ENCODE measurements around the gene OLFM3.

OLFM3 gene

DNA sequence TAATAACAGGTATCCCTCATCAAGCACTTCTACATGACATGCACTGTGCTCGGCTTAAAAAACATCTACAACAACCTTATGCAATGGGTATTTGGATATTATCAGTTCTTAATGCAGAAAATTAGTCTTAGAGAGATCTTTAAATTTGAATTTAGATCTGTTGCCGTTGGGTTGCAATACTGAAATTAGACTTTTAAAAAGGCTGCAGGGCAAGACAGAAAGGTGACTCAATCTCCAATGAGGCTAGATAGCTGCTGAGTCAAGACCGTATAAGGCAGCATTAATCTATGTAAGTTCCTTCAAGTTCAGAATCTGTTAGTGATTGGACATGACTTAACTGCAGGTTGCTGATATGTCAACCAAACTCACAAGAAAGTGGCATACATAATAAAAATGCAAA is 37.3 kb downstream of the OLFM3 start:
- TF ChIP-seq, protein P1, sequence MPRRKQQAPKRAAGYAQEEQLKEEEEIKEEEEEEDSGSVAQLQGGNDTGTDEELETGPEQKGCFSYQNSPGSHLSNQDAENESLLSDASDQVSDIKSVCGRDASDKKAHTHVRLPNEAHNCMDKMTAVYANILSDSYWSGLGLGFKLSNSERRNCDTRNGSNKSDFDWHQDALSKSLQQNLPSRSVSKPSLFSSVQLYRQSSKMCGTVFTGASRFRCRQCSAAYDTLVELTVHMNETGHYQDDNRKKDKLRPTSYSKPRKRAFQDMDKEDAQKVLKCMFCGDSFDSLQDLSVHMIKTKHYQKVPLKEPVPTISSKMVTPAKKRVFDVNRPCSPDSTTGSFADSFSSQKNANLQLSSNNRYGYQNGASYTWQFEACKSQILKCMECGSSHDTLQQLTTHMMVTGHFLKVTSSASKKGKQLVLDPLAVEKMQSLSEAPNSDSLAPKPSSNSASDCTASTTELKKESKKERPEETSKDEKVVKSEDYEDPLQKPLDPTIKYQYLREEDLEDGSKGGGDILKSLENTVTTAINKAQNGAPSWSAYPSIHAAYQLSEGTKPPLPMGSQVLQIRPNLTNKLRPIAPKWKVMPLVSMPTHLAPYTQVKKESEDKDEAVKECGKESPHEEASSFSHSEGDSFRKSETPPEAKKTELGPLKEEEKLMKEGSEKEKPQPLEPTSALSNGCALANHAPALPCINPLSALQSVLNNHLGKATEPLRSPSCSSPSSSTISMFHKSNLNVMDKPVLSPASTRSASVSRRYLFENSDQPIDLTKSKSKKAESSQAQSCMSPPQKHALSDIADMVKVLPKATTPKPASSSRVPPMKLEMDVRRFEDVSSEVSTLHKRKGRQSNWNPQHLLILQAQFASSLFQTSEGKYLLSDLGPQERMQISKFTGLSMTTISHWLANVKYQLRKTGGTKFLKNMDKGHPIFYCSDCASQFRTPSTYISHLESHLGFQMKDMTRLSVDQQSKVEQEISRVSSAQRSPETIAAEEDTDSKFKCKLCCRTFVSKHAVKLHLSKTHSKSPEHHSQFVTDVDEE (CRISPR knock-in tag; IDR thresholded peaks at IDR 0.05): no peak
- TF ChIP-seq SNAI2 (CRISPR knock-in tag; IDR thresholded peaks at IDR 0.05) (no peak), ZC3H10 (CRISPR knock-in tag; IDR thresholded peaks at IDR 0.05) (no peak), ARNTL (CRISPR knock-in tag; IDR thresholded peaks at IDR 0.05; ENCODE audit: borderline replicate concordance, low read depth) (no peak), ZNF70 (CRISPR knock-in tag; IDR thresholded peaks at IDR 0.05) (no peak), OSR1 (CRISPR knock-in tag; IDR thresholded peaks at IDR 0.05) (no peak), ZNF565 (CRISPR knock-in tag; conservative IDR thresholded peaks at IDR 0.05; ENCODE audit: low read depth) (no peak), TCF4 (CRISPR knock-in tag; IDR thresholded peaks at IDR 0.05; ENCODE audit: borderline replicate concordance) (no peak), ZFP30 (CRISPR knock-in tag; IDR thresholded peaks at IDR 0.05) (no peak)
- TF ChIP-seq, protein P2, sequence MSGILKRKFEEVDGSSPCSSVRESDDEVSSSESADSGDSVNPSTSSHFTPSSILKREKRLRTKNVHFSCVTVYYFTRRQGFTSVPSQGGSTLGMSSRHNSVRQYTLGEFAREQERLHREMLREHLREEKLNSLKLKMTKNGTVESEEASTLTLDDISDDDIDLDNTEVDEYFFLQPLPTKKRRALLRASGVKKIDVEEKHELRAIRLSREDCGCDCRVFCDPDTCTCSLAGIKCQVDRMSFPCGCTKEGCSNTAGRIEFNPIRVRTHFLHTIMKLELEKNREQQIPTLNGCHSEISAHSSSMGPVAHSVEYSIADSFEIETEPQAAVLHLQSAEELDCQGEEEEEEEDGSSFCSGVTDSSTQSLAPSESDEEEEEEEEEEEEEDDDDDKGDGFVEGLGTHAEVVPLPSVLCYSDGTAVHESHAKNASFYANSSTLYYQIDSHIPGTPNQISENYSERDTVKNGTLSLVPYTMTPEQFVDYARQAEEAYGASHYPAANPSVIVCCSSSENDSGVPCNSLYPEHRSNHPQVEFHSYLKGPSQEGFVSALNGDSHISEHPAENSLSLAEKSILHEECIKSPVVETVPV (CRISPR knock-in tag; IDR thresholded peaks at IDR 0.05): no peak
- no peak for ATAC-seq

DNA sequence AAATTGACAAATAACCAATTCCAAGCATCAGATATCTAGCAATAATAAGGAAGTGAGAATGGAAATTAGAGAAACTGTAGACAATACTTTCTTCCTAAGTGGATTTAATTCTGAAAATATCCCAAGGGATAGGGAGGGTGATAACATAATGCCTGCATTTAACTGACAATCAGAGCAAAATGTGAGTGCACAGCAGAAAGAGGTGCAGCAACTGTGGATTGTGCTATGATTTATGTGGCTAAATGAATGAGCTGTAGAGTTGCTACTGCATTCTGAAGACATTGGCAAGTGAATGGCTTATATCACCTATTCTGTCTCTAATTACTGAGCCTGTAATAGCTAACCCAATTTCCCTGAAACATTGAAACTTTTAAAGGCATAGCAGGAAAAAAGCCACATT is 39.0 kb downstream of the OLFM3 start:
- no peak for ATAC-seq
- TF ChIP-seq, protein P1 (CRISPR knock-in tag; IDR thresholded peaks at IDR 0.05): no peak
- TF ChIP-seq ISL1 (CRISPR knock-in tag; IDR thresholded peaks at IDR 0.05) (no peak), BACH2 (CRISPR knock-in tag; IDR thresholded peaks at IDR 0.05; ENCODE audit: borderline replicate concordance) (no peak), CSDC2 (CRISPR knock-in tag; IDR thresholded peaks at IDR 0.05) (no peak), PPARA (CRISPR knock-in tag; IDR thresholded peaks at IDR 0.05; ENCODE audit: borderline replicate concordance) (no peak), ZNF565 (CRISPR knock-in tag; conservative IDR thresholded peaks at IDR 0.05; ENCODE audit: low read depth) (no peak)
- TF ChIP-seq, protein P3, sequence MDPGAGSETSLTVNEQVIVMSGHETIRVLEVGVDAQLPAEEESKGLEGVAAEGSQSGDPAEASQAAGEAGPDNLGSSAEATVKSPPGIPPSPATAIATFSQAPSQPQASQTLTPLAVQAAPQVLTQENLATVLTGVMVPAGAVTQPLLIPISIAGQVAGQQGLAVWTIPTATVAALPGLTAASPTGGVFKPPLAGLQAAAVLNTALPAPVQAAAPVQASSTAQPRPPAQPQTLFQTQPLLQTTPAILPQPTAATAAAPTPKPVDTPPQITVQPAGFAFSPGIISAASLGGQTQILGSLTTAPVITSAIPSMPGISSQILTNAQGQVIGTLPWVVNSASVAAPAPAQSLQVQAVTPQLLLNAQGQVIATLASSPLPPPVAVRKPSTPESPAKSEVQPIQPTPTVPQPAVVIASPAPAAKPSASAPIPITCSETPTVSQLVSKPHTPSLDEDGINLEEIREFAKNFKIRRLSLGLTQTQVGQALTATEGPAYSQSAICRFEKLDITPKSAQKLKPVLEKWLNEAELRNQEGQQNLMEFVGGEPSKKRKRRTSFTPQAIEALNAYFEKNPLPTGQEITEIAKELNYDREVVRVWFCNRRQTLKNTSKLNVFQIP (CRISPR knock-in tag; IDR thresholded peaks at IDR 0.05; ENCODE audit: borderline replicate concordance, low read depth): no peak

GRCh38 chr1:101953623-101954022 is 43.1 kb downstream of the OLFM3 start:
- no peak for ATAC-seq
- TF ChIP-seq TOX (CRISPR knock-in tag; IDR thresholded peaks at IDR 0.05; ENCODE audit: borderline replicate concordance) (no peak), OSR1 (CRISPR knock-in tag; IDR thresholded peaks at IDR 0.05) (no peak), ZNF70 (CRISPR knock-in tag; IDR thresholded peaks at IDR 0.05) (no peak), PPARA (CRISPR knock-in tag; IDR thresholded peaks at IDR 0.05; ENCODE audit: borderline replicate concordance) (no peak), ZFP30 (CRISPR knock-in tag; IDR thresholded peaks at IDR 0.05) (no peak), TCF4 (CRISPR knock-in tag; IDR thresholded peaks at IDR 0.05; ENCODE audit: borderline replicate concordance) (no peak), SNAI2 (CRISPR knock-in tag; IDR thresholded peaks at IDR 0.05) (no peak), RARB (CRISPR knock-in tag; IDR thresholded peaks at IDR 0.05) (no peak), ZFP3 (CRISPR knock-in tag; IDR thresholded peaks at IDR 0.05) (no peak), ZC3H10 (CRISPR knock-in tag; IDR thresholded peaks at IDR 0.05) (no peak)
- TF ChIP-seq, protein P2 (CRISPR knock-in tag; IDR thresholded peaks at IDR 0.05): no peak

Data from SK-N-SH treated with all-trans-retinoic acid at 6 μM for 48 hours (cell line).